GM23338 (cell line): ENCODE results near the gene GOSR1.

Experiments
- CREB1 ChIP-seq: fragments of 250-450 bp; sonication (Bioruptor Pico); IDR thresholded peaks from 2 replicates; pipeline ENCODE4 v1.5.0; 2020; ENCODE audit warnings: low read depth, mild to moderate bottlenecking, moderate library complexity
- EZH2 ChIP-seq: fragments of 200-600 bp; sonication (generic); IDR thresholded peaks from one replicate; pipeline ENCODE4 v1.8.0; 2017; ENCODE audit warnings: antibody characterized with exemption, mild to moderate bottlenecking, low read depth; ENCODE audit not compliant: unreplicated experiment
- EZH2phosphoT487 ChIP-seq: fragments of 200-600 bp; sonication (generic); IDR thresholded peaks from one replicate; pipeline ENCODE4 v1.8.1; 2018; ENCODE audit warnings: antibody characterized with exemption; ENCODE audit not compliant: unreplicated experiment
- JUNB ChIP-seq: IDR thresholded peaks from one replicate; pipeline ENCODE4 v1.6.1; 2016; ENCODE audit warnings: antibody characterized with exemption; ENCODE audit not compliant: unreplicated experiment
- NANOG ChIP-seq: IDR thresholded peaks from 2 replicates; pipeline ENCODE4 v1.6.1; 2016; ENCODE audit warnings: antibody characterized with exemption, borderline replicate concordance
- POLR2AphosphoS5 ChIP-seq: IDR thresholded peaks from 2 replicates; pipeline ENCODE4 v1.6.1; 2016; ENCODE audit warnings: antibody characterized with exemption, low read depth
- ZNF114 ChIP-seq: fragments of 250-450 bp; sonication (Bioruptor Pico); IDR thresholded peaks from 2 replicates; pipeline ENCODE4 v1.5.0; 2020; ENCODE audit warnings: mild to moderate bottlenecking, moderate library complexity
- ZNF331 ChIP-seq: fragments of 250-450 bp; sonication (Bioruptor Pico); IDR thresholded peaks from 2 replicates; pipeline ENCODE4 v1.5.0; 2020; ENCODE audit warnings: low read depth, mild to moderate bottlenecking, moderate library complexity
- TF ChIP-seq, protein P1 (sequence below), 2 experiments: fragments of 200-600 bp in 1 of 2; sonication (generic) in 1 of 2; conservative IDR thresholded peaks; 2 replicates each; pipeline versions ENCODE4 v1.5.1 to v1.6.1; 2016 to 2017; ENCODE audit warnings: antibody characterized with exemption in 2 of 2, low read depth in 2 of 2, mild to moderate bottlenecking in 2 of 2, moderate library complexity in 1 of 2
- TF ChIP-seq, protein P2 (sequence below): IDR thresholded peaks from 2 replicates; pipeline ENCODE4 v1.6.1; 2016; ENCODE audit warnings: antibody characterized with exemption
- TF ChIP-seq, protein P3 (sequence below): IDR thresholded peaks from one replicate; pipeline ENCODE4 v1.6.1; 2018; ENCODE audit warnings: antibody characterized with exemption; ENCODE audit not compliant: unreplicated experiment
- TF ChIP-seq, protein P4 (sequence below): fragments of 250-450 bp; sonication (Bioruptor Pico); IDR thresholded peaks from 2 replicates; pipeline ENCODE4 v1.5.0; 2020; ENCODE audit warnings: mild to moderate bottlenecking, moderate library complexity

DNA sequence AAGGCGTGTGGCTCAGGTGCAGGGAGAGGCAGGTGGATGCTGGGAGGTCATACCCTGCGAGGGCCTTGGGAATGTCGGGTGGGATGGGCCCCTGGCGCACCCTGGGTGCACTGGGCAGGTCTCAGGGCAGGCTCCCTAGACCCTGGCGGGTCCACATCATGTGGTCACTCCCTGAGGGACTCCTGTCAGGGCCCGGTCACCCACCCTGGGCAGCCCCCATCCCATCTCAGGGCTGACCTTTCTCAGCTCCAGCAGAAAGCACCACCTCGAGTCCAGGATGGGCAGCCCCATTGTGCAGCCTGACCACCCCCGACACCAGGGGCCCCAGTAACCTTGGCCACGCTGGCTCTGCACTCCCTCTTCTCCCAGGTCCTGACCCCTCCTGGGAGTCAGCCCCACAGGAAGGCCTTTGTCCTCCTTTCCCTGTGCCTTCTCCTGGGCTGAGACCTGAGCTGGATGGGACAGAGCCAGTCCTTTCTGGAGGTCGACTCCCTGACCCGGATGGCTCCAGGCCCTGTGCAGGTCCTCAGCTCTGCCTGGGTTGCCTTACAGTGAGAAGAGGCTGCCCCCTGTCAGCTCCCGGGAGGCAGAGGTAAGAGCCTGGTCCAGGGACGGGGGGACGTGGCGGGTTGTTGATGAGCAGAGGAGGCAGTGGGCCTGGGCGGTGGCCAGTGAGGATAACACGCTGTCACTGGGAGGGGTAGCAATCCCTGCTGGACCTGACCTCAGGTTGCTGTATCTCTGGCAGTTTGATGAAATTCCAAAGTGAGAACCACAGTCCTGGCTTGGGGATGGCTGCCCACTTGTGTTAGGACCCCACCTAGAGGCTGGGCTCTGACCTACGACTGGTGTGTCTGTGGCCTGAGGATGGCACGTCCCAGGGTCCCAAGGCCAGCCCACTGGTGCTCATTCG is 77.9 kb downstream of the GOSR1 start:
- no peak for TF ChIP-seq CREB1
- TF ChIP-seq, protein P1, sequence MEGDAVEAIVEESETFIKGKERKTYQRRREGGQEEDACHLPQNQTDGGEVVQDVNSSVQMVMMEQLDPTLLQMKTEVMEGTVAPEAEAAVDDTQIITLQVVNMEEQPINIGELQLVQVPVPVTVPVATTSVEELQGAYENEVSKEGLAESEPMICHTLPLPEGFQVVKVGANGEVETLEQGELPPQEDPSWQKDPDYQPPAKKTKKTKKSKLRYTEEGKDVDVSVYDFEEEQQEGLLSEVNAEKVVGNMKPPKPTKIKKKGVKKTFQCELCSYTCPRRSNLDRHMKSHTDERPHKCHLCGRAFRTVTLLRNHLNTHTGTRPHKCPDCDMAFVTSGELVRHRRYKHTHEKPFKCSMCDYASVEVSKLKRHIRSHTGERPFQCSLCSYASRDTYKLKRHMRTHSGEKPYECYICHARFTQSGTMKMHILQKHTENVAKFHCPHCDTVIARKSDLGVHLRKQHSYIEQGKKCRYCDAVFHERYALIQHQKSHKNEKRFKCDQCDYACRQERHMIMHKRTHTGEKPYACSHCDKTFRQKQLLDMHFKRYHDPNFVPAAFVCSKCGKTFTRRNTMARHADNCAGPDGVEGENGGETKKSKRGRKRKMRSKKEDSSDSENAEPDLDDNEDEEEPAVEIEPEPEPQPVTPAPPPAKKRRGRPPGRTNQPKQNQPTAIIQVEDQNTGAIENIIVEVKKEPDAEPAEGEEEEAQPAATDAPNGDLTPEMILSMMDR (conservative IDR thresholded peaks at IDR 0.05; ENCODE audit: low read depth in 2 of 2), result peak; percentile 55 to 78
- no peak for TF ChIP-seq POLR2AphosphoS5
- no peak for TF ChIP-seq EZH2
- TF ChIP-seq, protein P2, sequence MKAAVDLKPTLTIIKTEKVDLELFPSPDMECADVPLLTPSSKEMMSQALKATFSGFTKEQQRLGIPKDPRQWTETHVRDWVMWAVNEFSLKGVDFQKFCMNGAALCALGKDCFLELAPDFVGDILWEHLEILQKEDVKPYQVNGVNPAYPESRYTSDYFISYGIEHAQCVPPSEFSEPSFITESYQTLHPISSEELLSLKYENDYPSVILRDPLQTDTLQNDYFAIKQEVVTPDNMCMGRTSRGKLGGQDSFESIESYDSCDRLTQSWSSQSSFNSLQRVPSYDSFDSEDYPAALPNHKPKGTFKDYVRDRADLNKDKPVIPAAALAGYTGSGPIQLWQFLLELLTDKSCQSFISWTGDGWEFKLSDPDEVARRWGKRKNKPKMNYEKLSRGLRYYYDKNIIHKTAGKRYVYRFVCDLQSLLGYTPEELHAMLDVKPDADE, result no peak
- TF ChIP-seq, protein P3, sequence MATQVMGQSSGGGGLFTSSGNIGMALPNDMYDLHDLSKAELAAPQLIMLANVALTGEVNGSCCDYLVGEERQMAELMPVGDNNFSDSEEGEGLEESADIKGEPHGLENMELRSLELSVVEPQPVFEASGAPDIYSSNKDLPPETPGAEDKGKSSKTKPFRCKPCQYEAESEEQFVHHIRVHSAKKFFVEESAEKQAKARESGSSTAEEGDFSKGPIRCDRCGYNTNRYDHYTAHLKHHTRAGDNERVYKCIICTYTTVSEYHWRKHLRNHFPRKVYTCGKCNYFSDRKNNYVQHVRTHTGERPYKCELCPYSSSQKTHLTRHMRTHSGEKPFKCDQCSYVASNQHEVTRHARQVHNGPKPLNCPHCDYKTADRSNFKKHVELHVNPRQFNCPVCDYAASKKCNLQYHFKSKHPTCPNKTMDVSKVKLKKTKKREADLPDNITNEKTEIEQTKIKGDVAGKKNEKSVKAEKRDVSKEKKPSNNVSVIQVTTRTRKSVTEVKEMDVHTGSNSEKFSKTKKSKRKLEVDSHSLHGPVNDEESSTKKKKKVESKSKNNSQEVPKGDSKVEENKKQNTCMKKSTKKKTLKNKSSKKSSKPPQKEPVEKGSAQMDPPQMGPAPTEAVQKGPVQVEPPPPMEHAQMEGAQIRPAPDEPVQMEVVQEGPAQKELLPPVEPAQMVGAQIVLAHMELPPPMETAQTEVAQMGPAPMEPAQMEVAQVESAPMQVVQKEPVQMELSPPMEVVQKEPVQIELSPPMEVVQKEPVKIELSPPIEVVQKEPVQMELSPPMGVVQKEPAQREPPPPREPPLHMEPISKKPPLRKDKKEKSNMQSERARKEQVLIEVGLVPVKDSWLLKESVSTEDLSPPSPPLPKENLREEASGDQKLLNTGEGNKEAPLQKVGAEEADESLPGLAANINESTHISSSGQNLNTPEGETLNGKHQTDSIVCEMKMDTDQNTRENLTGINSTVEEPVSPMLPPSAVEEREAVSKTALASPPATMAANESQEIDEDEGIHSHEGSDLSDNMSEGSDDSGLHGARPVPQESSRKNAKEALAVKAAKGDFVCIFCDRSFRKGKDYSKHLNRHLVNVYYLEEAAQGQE, result no peak
- TF ChIP-seq EZH2phosphoT487, result no peak
- TF ChIP-seq JUNB, result no peak
- no peak for TF ChIP-seq ZNF114 (CRISPR knock-in tag)
- TF ChIP-seq, protein P4, sequence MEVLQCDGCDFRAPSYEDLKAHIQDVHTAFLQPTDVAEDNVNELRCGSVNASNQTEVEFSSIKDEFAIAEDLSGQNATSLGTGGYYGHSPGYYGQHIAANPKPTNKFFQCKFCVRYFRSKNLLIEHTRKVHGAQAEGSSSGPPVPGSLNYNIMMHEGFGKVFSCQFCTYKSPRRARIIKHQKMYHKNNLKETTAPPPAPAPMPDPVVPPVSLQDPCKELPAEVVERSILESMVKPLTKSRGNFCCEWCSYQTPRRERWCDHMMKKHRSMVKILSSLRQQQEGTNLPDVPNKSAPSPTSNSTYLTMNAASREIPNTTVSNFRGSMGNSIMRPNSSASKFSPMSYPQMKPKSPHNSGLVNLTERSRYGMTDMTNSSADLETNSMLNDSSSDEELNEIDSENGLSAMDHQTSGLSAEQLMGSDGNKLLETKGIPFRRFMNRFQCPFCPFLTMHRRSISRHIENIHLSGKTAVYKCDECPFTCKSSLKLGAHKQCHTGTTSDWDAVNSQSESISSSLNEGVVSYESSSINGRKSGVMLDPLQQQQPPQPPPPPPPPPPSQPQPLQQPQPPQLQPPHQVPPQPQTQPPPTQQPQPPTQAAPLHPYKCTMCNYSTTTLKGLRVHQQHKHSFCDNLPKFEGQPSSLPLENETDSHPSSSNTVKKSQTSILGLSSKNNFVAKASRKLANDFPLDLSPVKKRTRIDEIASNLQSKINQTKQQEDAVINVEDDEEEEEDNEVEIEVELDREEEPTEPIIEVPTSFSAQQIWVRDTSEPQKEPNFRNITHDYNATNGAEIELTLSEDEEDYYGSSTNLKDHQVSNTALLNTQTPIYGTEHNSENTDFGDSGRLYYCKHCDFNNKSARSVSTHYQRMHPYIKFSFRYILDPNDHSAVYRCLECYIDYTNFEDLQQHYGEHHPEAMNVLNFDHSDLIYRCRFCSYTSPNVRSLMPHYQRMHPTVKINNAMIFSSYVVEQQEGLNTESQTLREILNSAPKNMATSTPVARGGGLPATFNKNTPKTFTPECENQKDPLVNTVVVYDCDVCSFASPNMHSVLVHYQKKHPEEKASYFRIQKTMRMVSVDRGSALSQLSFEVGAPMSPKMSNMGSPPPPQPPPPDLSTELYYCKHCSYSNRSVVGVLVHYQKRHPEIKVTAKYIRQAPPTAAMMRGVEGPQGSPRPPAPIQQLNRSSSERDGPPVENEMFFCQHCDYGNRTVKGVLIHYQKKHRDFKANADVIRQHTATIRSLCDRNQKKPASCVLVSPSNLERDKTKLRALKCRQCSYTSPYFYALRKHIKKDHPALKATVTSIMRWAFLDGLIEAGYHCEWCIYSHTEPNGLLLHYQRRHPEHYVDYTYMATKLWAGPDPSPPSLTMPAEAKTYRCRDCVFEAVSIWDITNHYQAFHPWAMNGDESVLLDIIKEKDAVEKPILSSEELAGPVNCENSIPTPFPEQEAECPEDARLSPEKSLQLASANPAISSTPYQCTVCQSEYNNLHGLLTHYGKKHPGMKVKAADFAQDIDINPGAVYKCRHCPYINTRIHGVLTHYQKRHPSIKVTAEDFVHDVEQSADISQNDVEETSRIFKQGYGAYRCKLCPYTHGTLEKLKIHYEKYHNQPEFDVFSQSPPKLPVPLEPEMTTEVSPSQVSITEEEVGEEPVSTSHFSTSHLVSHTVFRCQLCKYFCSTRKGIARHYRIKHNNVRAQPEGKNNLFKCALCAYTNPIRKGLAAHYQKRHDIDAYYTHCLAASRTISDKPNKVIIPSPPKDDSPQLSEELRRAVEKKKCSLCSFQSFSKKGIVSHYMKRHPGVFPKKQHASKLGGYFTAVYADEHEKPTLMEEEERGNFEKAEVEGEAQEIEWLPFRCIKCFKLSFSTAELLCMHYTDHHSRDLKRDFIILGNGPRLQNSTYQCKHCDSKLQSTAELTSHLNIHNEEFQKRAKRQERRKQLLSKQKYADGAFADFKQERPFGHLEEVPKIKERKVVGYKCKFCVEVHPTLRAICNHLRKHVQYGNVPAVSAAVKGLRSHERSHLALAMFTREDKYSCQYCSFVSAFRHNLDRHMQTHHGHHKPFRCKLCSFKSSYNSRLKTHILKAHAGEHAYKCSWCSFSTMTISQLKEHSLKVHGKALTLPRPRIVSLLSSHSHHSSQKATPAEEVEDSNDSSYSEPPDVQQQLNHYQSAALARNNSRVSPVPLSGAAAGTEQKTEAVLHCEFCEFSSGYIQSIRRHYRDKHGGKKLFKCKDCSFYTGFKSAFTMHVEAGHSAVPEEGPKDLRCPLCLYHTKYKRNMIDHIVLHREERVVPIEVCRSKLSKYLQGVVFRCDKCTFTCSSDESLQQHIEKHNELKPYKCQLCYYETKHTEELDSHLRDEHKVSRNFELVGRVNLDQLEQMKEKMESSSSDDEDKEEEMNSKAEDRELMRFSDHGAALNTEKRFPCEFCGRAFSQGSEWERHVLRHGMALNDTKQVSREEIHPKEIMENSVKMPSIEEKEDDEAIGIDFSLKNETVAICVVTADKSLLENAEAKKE (CRISPR knock-in tag), result no peak
- no peak for TF ChIP-seq ZNF331 (CRISPR knock-in tag)
- no peak for TF ChIP-seq NANOG
